HG03060 (cell line): ENCODE data around the gene EBF3.

Experiments
- ATAC-seq: cut with Tn5 transposase; IDR thresholded peaks from one replicate; pipeline ENCODE4 v1.9.1; 2021; ENCODE audit warnings: low read depth, moderate number of reproducible peaks; ENCODE audit not compliant: unreplicated experiment

Gene EBF3

DNA sequence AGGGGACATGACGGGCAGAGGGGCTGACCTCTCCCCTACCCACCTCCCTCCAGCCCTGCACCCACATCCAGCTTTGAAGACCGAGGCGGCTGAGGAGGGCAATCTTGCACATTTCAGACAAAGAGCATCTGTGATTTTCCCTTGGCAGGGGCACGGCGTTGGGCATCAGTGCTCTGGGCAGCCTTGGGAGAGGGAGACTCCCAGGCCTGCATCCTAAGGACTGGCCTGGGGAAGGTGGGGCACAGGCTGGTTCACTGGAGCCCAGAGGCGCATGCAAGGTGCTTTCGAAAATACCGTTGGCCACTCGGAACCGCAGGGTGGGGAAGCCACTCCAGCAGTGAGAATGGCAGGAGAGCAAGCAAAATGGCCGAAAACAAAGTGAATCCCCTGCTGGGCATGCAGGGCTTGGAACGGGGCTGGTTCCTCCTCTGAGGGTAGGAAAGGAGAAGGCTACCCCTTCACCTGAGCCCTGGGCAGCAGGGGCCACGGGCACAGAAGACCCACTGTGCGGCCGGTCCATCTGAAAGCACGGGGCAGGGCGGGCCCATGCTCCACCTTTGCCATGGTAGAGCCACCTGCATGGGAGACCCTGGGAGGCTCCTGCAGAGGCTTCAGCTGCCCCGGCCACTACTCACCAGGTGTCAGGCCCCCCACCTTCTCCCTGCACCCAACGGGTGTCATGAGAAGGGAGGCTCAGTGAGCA, 49.8 kb downstream of the EBF3 start:
- ATAC-seq: no peak

DNA sequence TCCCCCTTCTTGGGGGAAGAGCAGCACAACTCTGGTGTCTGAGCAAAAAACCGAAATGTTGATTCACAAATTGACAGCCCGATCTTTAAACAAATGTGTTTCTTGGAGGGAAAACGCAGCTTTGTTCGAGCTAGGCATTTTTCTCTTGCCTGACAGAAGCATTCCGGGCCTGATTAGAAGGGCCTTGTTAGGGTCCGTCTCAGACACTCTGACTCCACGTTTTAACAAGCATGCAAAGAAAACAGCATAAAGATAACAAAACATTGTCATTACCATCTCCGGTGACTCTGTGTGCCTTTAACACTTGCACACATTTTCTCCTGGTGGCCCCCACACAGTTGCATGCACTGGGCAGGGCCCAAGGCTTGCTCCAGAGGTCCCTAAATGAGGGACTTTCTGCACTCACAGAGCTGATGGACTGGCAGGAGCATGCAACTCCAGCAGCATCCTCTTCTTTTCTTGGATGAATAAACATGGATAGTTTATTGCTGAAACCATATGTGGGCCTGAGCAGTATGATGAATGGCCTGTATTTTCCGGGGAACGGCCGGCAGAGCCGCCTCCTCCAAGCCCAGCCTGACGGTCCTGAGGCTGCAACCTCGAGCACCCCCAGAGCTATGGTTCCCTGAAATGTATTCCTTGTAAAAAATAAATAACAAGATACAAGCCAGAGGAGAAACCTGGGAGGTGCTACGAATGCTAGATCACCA, 50.9 kb downstream of the EBF3 start:
- no peak for ATAC-seq

DNA sequence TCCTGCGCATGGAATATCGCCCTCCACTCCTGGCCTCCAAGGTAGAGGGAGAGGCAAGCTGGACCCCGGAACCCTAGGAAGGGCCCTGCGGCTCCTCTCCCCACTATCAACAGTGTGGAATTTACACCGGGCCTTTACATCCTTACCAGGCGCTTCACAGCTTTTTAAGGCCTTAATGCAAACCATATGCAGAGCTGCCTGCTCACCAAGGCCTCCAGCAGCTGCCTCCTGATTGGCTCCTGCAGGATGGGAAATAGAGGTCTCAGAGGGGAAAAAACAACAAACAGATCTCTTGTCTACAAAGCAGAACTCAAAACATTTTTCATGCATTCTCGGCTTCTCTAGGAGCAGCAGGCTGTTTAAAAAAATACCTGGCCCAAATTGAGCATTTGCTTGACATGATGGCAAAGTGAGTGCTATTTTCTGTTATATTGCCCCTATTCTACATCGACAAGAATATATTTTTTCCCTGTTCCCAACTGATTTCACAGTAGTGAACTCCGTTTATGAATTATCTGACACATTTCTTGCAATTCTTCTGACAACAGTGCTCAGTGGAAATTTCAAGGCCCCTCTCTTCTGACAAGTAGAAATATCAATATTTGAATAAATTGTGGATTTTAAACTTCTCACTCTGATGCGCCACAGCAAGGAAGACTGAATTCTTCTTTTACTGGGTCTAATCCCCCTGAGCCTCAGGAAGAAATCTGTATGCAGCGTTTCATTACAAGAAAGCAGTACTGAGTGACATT, 51.7 kb downstream of the EBF3 start:
- ATAC-seq: no peak

DNA sequence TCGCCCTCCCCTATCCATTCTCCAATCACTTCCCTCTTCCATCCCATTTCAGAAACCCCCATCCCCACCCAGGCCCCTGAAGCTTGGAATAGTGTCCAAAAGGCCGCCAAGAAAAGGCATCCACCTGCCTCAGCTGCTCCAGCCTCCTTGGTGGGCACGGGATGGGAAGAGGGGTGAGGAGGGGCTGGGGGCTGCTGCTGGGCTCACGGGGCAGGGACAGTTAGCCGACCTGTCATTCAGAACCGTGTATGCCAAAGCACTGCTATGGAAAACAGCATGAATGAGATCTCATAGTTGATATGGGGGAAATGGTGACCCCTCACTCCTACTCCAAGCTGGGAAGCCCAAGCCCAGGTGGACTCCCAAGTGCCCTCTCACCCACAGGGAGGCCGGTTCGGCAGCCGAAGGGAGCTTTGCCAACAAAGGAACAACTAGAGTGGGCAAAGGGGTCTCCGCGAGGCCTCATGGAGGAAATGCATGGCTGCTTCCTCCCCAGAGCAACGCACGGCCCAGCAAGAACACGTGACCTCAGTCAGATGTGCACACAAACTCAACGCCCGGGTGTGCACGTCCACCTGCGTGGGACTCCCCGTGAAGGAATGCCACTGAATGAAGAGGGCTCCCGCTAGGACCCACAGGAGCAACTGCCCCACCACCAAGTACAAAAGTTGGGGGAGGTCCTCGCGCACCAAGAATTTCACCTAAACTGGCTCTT, 52.5 kb downstream of the EBF3 start:
- ATAC-seq: no peak

DNA sequence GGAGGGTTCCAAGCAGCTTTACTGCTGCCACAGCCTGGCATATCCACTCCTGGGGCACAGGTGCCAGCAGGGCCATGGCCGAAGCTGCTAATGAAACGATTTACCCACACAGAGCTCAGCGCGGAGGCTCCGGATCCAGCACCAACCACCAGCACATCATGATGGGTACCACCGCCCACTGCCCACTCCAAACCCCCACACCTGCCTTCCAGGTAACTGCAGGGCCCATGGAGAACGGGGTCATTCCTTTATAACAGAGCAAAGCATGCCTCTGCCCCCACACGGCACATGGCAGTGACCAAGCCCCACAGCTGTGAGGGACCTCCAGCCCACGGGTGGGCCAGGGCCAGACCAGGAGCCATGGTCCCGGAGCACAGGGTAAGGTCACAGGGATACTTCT, 53.2 kb downstream of the EBF3 start:
- ATAC-seq: no peak

DNA sequence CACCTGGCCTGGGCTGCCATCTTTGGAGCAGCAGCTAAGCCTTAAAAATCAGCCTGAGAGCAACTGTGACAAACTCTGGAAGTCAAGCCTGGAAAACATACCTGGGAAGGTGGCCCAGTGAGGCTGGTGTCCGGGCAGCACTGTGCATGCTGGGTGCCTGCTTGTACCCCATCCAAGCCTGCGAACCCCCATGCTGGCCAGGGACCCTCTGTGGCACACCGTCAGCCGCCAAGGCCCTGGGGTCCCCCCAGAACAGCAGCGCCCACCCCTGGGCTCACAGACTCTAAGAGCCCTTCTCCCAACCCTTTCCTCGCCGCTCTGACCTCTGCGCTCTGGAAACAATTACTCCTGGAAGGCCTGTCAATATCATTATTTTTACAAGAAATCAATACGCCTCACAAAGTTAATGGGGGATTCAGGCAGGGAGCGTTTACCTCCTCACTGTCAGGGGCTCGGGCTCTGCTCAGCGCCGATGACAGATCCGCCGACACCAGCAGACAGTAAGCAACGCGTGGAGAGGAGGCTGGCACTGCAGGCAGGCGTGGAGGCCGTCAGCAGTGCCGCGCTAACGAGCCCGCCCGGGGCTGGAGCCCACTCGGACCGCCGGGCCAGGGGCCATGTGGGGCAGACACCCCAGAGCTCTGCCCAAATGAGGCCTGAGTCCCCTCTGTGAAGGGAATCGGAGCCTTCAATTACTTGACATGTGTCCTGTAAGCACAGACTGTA, 54.4 kb downstream of the EBF3 start:
- no peak for ATAC-seq

DNA sequence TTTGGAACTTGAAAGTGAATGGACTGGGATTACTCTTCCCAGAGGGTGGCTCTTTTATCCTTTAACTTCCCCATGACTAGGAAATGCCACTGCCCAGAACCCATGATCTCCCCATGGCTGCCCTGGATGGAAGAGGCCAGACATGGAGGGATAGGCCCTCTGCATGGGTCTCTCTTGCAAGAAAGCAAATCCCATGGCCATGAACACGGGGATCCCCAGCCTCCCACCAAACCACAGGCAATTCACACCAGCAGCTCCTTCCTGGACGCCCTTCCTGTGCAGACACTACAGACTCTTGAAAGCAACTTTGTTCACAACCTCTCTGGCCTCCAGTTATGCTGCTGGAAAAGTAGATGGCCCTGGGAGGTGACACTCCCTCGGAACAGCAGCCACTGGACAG, 55.0 kb downstream of the EBF3 start:
- no peak for ATAC-seq

DNA sequence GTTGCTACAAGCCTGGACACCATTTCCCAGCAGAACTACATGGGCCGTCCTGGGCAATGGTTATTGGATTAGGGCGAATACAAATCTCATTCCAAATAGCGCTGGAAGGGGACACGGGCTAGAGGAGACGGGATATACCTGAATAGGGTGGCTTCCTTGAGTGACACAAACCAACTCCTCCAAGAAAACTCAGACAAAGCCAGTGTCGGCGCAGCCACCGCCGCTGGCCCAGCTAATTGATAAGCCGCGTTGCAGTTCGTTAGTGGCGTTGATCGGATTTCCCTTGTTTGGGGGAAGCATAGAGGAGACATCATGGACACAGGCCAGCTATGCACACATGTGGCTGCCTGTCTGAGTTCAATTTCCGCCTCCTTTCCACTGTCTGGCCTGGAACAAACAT, 55.7 kb downstream of the EBF3 start:
- no peak for ATAC-seq

DNA sequence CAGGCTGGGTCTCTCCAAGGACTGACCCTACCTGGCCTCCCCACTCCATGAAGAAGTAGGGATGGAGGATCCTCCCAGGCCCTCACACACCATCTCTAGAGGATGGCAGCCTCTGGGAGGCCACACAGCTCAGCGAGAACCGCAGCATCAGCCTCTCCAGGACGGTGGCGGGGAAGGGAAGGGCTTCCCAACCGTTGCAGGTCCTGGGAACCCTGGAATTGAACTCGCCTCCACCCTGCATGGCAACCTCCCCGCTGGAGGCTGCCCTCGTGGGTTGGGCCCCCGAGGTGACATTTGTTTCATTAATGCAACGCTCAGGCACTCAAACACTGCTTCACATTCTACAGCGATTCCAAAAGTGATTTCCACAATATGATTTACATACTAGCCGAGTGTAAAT, 58.5 kb downstream of the EBF3 start:
- ATAC-seq: no peak

DNA sequence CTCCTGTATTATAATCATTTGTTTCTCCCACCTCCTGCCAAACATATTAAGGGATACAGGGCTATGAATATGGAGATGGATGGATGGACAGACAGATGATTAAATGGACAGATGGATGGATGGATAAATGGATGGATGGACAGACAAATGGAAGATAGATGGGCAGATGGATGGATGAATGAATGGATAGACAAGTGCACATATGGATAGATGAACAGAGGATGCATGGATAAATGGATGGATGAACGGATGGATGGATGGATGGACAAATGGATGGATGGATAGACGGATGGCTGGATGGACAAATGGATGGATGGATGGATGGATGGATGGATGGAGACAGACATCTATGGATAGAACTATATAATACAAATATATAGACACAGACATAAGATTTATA, 59.8 kb downstream of the EBF3 start:
- ATAC-seq: no peak

DNA sequence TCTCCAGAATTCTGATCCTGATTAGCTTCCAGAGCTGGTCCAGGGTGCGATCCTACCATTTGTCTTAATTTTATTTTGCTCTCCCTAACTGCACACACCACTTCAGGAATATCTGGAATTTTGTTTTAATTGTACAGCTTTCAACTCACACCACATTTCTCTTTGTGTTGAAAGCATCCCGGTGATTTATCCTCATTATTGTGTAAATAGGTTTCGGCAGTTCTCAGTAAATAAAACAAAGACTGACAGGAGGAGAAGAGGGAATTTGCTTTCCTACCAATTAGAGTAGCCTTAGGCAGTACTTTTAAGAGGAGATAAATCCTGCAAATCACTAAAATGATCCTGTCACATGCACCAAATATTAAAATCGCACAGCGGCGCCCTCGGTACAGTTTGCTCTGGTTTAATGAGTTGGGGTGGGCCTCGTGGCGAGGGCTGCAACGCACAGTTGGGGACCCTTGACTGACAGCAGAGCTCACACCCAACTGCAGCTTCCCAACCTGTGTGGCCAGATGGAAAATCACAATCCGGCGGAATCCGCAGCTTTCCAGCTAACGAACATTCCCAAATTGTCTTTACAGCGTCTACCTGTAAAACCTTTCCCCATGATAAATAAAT, 62.6 kb downstream of the EBF3 start:
- no peak for ATAC-seq

DNA sequence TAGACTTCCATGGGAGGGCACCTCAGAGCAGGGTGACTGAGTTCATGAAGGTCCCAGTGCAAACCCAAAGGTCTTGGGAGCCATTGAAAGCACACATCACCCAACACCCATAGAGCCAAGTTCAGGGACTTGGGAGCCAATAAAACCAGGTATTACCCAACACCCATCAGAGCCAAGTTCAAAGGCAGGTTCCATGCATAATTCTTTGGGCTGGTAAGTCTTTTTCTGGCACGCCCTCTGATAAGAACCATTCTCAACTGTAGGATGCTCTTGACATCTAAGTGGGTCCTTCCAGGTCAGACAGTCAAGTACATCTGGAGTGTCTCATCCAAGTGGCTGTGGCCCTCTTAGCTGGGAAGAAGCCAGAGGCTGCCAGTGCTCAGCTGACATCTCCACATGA, 63.2 kb downstream of the EBF3 start:
- ATAC-seq: no peak

DNA sequence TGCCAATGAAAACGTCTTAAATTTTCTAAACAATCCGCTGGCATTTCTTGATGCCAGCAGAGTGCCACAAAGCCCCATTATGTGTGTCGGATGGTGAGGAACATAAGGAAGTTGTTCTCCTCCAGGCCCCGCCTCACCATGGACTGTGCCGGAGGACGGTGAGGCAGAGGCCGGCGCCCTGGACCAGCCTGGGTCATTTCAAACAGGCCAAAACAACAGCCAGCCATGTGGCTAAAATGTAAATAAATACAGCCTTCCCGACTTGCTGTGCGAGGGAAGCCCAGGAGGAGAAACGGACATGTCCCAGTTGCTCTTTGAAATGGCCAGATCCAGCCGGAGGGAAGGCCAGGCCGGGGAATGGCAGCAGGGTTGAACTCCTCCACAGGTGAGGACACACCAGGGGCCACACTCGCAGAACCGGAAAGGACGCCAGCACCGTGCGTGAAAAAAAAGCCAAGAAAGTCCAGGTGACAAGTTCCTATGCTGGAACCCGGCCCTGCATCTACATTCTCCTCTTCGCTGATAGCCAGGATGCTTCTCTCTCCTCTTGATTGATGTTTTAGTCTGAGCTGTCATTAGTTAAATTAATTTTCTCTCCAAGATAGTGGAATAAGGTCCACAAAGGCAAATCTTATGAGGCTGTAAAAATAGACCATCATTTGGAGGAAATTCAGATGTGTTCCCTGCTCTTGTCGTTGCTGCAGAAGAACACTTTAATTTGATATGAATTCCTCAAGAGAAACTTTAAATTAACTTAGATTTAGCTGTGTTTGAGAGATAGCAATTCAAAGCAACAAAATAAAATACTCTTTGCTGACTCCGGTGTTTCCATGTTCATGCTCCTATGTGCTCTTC, 64.6 kb downstream of the EBF3 start:
- ATAC-seq: no peak

DNA sequence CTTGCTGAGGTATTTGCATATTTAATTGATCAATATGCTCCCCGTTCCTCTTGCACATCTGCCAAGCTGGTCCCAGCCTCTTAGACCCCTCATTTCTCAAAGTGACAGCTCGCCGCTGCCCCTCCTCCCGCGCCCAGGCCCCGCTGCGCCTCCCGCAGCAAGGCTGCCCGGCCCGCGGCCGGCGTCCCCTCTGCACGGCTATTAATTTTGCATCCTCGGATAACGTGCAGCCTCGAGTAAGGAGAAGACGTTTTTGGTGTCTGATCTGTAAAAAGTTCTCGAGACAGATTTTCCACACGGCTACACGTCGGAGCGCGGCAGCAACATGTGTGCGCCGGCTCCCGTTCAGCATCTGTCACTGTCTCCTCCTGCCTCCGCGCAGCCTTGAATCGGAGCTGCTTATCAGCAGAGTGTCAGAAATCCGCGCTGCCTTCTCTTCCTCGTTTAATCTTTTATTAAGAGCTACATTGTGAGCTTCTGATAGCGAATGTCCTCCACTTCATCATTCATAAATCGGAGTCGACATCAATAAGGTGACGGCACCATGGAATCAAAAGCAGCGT, 65.3 kb downstream of the EBF3 start:
- no peak for ATAC-seq

DNA sequence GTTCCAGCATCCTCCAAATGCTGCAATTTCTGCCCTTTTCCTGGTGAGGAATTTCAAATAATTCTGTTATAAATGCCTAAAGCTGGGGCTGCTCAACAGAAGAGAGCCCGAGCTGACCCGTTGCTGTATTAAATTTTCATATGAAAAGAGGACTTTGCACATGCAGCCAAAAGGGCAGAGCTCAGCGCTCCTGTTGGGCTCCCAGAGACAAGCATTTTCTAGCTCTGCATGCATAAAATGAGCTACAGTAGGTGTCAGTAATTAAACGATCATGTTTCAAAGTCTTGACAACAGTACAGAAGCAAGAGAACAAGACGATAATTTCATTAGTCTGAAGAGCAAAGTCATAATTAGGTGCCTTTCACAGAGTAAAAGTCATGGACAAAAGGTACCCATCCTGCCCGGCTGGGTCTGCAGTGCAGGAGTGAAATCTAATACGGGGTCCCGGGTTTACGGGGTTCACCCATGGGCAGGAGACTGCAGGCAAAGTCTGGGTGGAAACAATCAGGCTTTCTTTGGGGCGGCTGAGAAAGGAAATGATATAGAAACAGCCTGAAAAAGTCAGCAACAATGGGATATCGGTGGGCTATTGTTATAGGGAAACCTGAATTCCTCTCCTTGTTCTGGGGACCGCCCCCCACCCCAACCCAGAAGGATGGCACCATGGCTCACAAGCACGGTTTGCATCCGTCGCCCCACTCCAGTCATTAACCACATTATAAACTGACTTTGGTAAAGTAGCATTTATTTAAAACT, 66.0 kb downstream of the EBF3 start:
- no peak for ATAC-seq

DNA sequence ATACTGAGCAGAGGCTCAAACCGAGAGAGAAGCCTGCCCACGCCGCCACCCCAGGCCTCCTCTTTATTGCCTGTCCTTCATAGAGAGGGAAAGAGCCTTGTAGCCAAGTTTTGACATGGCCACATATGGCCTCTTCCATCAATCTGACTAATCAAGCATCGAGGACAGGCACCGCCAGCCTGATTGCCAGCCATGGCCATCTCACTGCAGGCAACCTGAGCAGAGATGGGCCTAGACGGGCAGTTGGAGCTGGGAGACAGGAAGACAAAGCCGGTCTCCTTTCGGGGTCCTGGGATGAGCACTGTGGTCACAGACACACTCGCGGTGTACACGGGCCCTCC, 67.2 kb downstream of the EBF3 start:
- no peak for ATAC-seq

DNA sequence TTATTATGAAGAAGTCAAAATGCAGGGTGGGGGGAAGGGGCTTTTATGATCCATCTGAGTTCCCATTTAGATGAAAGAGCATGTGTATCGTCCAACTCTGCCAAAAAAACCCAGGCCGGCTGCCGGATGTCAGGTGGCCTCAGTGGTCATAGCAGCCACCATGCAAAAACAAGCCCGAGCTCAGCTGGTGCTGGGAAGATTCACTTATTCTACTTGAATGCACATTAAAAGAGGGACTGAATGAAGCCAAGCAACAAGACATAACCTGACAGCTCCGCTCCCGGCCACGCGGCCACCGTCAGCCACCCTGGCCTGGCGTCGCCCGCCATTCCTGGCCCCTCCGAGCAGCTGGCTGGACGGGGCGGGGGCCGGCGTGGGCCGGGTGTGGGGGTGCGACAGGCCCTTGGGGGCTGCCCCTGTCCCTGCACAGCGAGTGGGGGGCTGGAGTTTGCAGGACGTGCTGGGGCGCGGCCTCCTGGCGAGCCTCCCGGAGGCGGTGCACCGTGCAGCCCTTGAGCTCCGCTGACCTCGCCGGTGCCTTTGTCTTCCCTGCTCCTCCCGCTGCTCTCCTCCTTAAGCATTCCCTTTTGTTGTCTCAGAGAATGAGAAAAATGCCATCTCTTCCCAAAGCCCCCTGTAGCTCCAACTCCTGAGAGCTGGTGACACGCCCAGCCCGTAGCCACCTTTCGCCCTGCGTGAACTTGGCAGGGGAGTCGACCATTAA, 67.8 kb downstream of the EBF3 start:
- no peak for ATAC-seq

DNA sequence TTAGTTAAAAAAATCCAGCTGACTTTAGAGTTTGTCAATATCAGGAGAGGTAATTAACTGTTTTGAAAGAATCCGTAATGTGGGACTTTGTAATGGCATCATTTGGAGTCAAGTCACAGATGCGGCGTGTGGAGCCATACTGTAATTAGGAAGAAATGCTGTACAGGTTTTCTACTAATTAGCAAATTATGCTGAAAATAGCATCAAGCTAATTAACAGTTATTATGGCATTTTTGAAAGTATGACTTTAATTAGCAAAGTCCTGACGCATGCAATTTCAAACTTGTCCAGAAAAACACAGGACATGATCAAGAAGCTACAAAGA, 68.3 kb downstream of the EBF3 start:
- no peak for ATAC-seq
